Stimulated activated CD4-positive, alpha-beta T cell treated with anti-CD3 and anti-CD28 coated beads, TNF-alpha, amount 100 ng/mL, for 4 hours (primary cell): Measurements from ENCODE around the gene DNASE1L3.
"Not testable (repeated sequence)": the region's sequence is repeated elsewhere in the genome, so short reads cannot be mapped to it uniquely, and the experiment has no call there.

Experiments used
- DNase-seq, 3 experiments: peaks; one replicate each; pipeline ENCODE4 v3.0.0-alpha.2; 2020; ENCODE audit warnings: low read depth in 3 of 3

The DNASE1L3 gene, protein sequence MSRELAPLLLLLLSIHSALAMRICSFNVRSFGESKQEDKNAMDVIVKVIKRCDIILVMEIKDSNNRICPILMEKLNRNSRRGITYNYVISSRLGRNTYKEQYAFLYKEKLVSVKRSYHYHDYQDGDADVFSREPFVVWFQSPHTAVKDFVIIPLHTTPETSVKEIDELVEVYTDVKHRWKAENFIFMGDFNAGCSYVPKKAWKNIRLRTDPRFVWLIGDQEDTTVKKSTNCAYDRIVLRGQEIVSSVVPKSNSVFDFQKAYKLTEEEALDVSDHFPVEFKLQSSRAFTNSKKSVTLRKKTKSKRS

DNA sequence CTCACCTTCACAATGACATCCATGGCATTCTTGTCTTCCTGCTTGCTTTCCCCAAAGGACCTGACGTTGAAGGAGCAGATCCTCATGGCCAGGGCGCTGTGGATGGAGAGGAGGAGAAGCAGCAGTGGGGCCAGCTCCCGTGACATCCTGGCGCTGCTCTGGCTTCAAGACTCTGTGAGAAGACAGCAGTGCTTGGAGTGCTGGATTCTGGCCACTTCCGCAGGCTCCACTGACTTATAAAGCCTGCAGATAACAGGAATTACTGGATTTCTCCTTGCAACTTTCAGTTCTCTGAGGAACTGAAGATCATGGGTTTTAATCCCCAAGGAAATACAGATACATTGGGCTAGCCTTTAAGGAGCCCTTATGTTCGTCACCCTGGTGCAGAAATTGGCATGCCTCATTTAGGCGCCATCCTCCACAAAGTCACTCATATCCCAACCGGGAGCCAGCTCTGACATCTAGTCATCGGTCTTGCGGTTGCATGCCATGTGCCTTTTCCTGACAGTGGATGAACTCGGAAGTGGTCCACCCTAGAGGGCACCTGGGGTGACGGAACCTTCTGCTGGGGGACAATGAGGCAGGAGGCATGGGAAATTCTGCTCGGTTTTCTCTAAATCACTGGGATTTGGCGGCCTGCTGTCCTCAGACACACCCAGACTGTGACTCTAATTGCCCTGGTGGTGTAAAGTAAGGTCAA lies at the start of gene DNASE1L3:
DNASE1L3 (minus strand) TSS at position 212 of the 700 bp plus-strand sequence; CDS start at position 146, 66 bp downstream.
- no peak for DNase-seq

DNA sequence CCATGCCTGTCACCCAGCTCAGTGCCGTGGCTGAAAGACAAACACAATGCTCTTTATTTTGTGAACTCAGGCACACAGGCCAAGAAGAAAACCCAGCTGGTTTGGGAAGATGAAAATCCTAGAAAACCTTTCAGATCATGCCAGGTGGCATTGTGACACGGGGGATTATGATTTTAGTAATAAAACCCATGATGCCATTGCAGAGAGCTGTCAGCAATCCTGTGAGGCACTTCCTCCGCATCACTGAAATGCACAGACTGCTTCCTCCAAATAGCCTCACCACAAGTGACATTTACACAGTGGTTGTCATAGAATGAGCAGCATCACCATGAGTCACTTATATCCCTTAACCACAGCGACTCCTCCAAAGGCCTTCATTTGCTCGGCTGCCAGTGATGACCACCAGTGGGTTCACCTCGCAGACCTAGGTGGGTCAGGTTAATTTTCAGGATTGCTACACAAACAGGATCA lies 49.5 kb upstream of the DNASE1L3 start:
- no peak for DNase-seq

DNA sequence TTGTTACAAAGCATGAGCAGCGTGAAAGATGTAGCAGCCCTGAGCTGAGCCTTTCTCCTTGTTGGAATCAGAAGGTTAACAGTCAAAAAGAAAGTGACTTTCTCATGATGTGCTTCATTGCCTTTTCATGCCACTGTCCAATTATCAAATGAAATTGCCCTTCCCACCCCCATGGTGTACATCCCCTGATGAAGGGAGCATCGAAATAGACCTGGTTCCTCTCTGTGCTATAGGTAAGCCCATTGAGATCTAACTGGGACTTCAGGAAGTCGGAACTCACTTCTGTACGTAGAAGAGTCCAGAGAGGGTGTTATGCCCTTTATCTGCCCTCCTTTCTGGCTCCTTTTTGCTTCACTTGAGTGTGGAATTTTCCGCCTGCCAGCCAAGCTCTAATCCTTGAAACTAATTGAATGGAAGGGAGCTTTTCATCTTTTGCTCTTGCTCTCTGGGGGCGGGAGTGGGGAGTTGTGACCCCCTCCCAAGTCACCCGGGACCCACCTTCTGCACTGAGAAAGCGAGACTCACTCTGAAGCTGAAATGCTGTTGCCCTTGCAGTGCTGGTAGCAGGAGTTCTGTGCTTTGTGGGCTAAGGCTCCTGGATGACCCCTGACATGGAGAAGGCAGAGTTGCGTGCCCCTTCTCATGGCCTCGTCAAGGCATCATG lies 47.8 kb upstream of the DNASE1L3 start:
- DNase-seq, result no peak

DNA sequence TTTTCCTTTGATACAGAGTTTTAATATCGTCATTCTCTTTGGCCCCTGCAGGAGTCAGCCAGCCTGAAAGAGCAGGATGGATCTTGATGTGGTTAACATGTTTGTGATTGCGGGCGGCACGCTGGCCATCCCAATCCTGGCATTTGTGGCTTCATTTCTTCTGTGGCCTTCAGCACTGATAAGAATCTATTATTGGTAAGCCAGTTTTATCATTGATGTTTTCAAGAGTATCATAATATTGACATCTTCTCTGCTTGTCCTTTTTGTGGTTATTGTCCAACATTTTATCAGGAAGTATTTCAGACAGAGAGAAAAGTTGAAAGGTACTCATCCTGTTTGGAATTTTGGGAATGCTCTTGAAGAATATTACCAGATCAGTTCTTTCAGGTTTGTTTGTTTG lies 45.7 kb upstream of the DNASE1L3 start:
- no peak for DNase-seq

DNA sequence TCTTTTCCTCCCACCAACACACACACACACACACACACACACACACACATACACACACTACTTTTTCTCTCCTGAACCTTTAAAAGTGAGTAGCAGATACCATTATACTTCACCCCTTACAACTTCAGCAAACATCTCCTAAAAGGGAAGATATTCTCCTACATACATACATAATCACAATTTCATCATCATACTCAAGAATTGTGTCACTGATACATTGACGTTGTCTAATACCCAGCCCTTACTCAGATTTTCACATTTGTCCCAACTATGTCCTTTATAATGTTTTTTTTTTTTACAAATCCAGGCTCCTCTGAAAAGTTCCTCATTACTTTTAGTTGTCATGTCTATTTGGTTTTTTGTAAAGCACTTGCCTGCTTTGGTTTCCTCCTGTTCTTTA lies 45.3 kb upstream of the DNASE1L3 start:
- DNase-seq, result no peak

DNA sequence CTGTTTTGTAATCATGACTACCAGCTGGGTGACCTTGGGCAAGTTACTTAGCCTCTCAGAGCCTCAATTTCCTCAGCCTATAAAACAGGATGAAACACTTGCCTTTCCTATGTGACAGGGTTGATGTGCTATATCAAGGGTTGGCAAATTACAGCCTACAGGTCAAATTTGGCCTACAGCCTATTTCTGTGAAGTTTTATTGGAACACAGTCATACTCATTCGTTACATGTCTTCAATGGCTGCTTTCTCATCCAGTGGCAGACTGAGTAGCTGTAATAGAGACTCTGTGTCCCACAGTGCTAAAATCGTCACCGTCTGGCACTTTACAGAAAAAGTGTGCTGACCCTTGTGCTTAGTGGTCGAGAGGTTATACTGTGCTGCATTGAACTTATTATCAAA lies 43.4 kb upstream of the DNASE1L3 start:
- DNase-seq, result no peak

DNA sequence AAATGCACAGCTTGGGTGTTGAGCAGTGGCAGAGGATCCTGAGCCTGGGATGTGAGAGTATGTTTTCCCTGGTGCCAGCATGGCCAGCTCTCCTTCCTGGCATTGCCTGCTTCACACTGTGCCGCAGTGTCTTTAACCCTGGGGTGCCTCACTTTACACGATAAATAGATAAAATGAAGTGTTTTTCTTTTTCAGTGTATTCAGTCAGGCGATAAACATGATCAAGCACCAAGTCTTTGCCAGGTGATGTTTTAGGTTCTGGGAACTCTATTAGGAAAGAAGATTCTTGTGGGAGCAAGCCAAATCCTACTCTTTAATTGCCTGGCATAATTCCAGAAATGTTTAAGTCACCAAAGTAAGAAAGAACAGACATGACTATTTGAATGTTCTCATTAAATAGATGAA lies 40.9 kb upstream of the DNASE1L3 start:
- DNase-seq, result no peak

DNA sequence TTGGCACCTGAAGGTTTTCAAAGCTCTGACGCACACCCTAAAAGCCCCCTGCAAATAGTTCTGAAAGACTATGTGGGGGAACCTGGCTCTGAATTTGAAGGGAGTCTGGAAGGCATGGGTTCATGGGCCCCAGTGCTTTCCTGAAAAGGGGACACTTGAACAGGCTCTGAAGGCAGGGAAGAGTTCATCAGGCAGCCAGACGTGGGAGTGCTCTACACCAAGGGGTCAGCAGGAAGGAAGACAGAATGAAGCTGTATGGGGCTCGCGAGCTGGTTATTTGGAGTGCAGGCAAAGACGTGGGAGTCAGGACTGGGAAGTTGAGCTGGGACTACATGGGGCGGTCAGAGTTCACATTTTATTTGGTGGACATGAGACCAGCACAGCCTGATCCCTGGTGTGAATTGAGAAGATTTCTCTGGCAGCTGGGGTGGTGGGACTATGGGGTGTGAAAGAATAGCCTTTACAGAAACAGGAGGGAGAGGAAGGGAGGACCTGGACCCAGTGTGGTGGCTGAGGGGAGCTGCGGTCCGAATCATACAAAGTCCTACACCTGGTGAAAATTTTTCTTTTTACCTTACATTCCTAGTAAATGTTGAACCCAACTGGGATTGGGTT lies 39.4 kb upstream of the DNASE1L3 start:
- no peak for DNase-seq

DNA sequence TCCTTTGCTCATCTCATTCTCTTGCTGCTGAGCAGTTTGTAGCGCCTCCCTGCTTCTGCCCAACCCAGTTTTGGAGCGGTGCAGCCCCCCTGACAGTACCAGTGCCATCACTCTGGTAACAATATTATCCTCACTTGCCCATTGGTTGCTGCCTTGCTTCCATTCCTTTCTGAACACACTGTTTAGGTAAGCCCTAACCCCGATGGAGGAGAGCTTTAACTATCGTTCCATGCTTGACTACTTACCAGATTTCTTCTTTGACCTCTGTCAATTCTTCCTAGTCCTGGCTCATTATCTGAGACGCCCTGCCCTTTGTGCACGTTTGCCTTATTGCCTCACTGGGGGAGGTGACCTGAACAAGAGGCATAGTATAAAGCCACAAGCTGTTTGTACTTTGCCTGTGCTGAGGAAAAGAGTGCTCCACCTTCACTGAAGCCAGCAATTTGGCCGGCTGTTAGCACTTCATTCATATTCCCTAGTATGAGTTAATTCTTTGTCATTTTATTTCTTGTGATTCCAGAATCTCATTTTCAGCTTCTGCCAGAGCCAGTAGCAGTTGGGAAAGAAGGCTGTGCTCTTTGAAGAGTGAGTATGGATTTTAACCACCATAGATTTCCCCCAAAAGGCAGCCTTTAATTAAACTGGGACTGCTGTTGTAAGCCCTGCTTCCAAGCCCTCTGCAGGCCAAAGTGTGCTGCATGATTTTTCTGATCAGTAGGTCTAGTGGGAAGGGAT lies 38.8 kb upstream of the DNASE1L3 start:
- no peak for DNase-seq

DNA sequence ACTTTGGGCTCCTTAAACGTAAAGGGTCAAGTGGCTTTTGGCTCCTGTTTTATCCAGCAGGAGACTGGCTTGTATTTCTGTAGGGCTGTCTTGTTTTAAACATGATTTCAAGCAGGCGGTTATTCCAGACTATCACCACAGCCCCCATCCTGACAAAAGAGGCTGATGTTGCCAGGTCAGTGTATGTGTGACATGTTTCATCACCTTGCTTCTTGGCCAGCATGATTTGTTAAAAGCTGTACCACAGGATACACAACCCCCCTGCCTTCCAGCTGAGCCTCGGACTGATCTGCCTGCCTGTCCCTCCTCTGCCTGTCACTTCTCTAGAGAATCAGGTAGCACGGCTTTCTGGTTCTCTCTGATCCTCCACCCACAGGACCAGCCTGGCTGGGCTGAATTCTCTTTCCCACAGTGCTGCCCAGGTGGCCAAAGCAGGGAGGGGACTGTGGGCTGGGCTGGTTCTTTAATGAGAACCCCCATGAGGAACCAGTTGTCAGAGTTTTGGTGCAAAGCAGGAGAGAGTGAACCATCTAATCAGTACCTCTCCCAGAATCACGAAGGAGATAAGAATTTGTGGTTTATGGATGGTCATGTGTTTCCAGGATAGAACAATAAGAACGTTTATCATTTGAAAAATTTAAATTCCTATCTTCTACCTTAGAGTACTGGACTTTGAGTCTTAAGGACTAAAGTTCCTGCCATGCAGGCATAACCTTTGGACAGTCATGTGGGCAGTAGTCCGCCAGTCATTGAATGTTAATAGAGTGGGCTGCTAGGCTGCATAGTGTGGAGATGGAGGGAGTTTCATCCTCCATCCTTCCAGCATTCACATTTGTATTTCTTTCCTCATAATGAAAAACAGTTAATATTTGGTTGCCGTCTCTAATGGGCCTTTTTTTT lies 35.6 kb upstream of the DNASE1L3 start:
- DNase-seq, result no peak

DNA sequence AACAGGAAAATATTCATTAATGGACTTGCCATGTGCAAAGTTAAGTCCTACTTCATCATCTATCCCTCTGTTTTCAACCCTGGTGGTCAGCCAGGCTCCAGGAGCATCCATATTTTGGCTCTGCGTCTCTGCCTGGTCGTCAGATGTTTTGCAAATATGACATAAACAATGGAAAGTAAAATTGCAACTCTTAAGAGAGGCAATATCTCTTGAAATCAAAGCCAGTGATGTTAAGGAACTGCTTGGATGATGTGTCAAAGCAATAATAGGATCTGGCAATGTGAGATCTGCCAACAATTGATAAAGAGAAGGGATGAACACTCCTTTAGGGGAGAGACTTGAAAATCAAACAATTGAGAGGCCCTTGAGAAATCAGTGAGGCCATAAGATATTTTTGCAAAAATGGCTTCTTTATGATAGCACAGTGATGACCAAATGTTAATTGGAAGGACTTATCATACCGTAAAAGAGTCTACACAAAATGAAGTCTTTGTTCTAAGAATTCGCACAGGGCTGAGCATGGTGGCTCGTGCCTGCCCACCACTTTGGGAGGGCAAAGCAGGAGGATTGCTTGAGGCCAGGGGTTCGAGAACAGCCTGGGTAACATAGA lies 33.3 kb upstream of the DNASE1L3 start:
- DNase-seq, result no peak

DNA sequence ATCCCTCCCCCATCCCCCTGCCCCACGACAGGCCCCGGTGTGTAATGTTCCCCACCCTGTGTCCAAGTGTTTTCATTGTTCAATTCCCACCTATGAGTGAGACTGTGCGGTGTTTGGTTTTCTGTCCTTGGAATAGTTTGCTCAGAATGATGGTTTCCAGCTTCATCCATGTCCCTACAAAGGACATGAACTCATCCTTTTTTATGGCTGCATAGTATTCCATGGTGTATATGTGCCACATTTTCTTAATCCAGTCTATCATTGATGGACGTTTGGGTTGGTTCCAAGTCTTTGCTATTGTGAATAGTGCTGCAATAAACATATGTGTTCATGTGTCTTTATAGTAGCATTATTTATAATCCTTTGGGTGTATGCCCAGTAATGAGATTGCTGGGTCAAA lies 32.1 kb upstream of the DNASE1L3 start:
- not testable (repeated sequence) for DNase-seq

DNA sequence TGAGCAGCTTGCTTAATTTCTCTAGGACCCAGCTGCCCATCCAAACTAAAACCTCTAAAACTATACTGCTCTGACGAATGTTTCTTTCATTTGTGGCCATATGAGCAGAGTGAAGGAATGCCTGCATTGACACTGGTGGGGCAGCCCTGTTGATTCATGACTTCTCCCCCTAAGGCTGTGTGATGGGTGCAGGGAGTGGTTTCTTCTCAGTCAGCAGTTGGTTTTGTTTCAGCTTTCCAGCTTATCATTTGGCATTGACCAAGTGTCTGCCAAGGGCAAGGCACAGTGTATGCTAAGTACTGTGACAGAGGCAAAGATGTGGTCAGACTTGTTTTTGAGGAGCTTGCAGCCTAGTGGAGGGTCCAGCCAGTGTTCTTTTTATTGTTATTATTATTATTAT lies 31.6 kb upstream of the DNASE1L3 start:
- no peak for DNase-seq

DNA sequence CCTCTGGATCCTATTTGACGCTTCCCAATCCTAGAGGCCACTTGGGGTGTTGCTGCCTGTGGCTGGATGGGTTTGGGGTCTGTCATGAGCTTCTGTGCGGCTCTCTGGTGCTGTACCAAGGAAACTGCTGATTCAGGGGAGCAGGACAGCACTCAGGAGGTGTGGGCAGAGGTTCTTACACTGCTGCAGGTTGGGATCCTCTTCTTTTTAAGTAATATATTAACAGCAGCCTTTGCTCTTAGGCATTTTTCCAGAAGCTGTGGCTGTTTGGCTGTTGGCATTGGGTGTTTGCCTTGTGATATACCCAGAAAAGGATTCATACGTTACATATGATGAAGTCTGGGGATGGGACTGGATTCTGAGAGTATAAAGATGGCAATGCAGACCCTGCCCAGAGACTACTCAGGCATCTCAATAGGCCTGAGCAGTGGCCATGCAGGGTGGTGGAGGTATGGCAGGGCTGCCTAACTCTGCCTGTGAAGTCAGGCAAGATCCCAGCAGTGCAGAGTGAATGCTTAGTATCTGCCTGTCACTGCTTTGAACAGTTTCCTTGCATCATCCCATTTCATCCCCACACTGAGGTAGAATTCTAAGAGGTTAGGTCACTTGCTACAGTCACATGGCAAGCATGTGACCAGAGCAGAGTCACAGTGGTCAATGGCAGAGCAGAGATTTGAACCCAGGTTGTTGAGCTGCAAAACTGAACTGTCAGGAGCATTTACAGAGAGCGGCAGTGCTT lies 30.7 kb upstream of the DNASE1L3 start:
- DNase-seq, result no peak

DNA sequence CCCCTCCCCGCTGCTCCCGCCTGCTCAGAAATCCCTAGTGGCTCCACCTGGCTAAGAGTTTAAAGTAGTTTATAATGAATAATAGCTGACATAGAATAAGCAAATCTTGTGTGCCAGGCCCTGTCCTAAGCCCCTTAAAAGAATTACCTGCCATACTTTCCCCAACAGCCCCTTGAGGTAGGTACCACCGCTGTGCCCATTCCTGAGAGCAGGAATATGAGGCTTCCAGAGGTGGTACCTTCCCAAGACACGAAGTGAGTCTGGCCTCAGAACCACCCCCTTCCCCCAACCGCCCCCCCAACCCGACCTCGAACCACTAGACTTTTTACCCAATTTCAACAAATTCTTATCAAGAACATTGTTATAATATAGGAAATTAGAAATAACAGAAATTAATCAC lies 28.1 kb upstream of the DNASE1L3 start:
- DNase-seq, result no peak

DNA sequence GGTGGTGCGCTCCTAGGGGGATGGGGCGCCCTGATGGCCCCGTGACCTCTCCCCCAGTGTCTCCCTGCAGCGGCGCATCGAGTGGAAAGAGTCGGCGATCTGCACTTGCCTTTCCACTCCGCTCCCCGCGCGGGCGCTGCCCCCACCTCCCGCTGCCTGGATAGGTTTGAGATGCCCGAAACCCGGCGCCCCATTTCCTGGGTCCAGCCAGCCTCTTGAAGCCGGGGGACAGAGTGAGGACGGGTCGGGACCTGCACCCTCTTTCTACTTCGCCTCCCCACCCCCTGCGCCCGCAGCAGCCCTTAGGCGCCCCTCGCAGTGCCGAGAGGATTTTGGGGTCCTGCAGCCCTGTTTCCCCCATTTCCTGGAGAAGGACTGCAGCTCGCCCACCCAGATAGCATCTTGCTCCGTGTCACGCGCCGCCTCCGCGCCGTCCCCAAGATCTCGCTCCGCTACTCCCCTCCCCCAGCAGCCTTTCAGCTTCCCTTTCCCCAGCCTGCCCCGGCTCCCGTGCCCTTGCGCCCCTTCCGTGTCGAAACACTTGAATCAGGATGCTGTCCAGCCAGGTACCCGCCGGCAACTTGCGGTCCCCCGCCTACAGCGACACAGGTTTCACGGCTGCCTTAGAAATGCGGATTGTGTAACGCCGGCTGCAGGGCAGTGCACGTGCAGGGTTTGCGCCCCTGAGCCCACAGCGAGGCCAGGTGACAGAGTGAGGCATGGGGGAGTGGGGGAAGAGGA lies 27.3 kb upstream of the DNASE1L3 start:
- peak in 2 of 3 experiments; percentile 22 to 31 for DNase-seq

DNA sequence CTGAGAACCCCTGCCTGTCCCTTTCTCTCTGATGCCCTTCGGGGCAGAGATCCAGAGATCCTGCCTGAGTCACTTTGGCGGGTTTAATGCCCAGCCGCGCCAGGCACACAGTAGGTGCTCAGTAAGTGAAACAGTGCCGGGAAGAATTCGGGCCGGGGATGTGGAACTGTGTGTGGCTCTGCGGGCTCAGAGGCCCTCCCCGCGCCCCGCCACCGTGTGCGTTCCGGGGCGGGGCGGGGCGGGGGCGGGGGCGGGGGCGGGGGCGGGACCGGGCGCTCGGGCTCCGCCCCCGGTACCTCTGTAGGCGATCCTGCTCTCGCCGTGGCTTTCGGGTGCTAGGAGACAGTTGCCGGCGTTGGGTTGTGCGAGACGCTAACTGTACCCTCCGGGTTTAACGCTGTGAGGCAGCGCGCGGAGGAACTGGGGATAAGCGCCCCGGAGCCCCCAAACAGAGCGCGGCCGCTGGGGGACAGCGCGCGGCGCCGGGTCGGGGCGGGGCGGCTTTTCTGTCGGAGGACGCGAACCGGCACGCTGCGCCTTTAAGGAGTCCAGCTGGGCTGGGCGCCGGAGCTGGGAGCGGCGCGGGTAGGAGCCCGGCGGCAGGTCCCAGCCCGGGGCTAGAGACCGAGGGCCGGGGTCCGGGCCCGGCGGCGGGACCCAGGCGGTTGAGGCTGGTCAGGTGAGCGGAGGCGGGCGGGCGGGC lies 26.6 kb upstream of the DNASE1L3 start, which contains the start of gene ABHD6:
ABHD6 (plus strand) TSS at position 555 of the 703 bp plus-strand sequence. CDS start 18,795 bp downstream, outside the sequence.
- peak; percentile 61 to 77 (median 71) for DNase-seq
